GM18511 (cell line): ENCODE results near the gene VSTM5.

Source experiments
- ATAC-seq: cut with Tn5 transposase; IDR thresholded peaks from one replicate; pipeline ENCODE4 v1.9.1; 2021; ENCODE audit warnings: mild to moderate bottlenecking, moderate library complexity; ENCODE audit not compliant: unreplicated experiment

VSTM5 gene

GRCh38 chr11:93843906-93844305 is 6.5 kb downstream of the VSTM5 start:
- ATAC-seq: no peak

GRCh38 chr11:93842461-93842860 is 8.0 kb downstream of the VSTM5 start:
- no peak for ATAC-seq

- ATAC-seq: no peak
Measured at GRCh38 chr11:93842034-93842433, 8.4 kb downstream of the VSTM5 start.

- ATAC-seq: no peak
Measured at GRCh38 chr11:93841446-93841845, 9.0 kb downstream of the VSTM5 start.

GRCh38 chr11:93840981-93841380 is 9.4 kb downstream of the VSTM5 start:
- no peak for ATAC-seq

GRCh38 chr11:93840180-93840579 is 10.2 kb downstream of the VSTM5 start:
- ATAC-seq: no peak

- ATAC-seq: no peak
Measured at GRCh38 chr11:93838967-93839366, 11.5 kb downstream of the VSTM5 start.

- ATAC-seq: no peak
Measured at GRCh38 chr11:93832780-93833179, 17.6 kb downstream of the VSTM5 start.

- no peak for ATAC-seq
Measured at GRCh38 chr11:93831343-93832127, 18.9 kb downstream of the VSTM5 start.

GRCh38 chr11:93829598-93829997 is 20.8 kb downstream of the VSTM5 start:
- no peak for ATAC-seq

- no peak for ATAC-seq
Measured at GRCh38 chr11:93827363-93827762, 23.1 kb downstream of the VSTM5 start.

GRCh38 chr11:93823210-93823609 is 27.2 kb downstream of the VSTM5 start:
- ATAC-seq: no peak

- no peak for ATAC-seq
Measured at GRCh38 chr11:93822359-93822758, 28.1 kb downstream of the VSTM5 start.

GRCh38 chr11:93821617-93822016 is 28.8 kb downstream of the VSTM5 start:
- ATAC-seq: no peak

GRCh38 chr11:93820847-93821246 is 29.6 kb downstream of the VSTM5 start:
- no peak for ATAC-seq

GRCh38 chr11:93819966-93820695 is 30.3 kb downstream of the VSTM5 start:
- no peak for ATAC-seq

GRCh38 chr11:93817426-93818348 is 32.7 kb downstream of the VSTM5 start:
- no peak for ATAC-seq

- ATAC-seq: no peak
Measured at GRCh38 chr11:93814966-93815633, 35.3 kb downstream of the VSTM5 start.

GRCh38 chr11:93813974-93814373 is 36.4 kb downstream of the VSTM5 start:
- no peak for ATAC-seq

- ATAC-seq: no peak
Measured at GRCh38 chr11:93807980-93808379, 42.4 kb downstream of the VSTM5 start.

GRCh38 chr11:93804879-93805278 is 45.5 kb downstream of the VSTM5 start:
- no peak for ATAC-seq
